ENCODE data around the gene CRY1. TPM values are rescaled to one million over a fixed set of nuclear protein-coding genes. Genes with fewer than 3 reads are reported as not detected.
A peak's percentile ranks its signal among the peaks of the same experiment; 100 is the strongest.

The CRY1 gene
- total RNA-seq, 6 experiments from 2014 or later: 12.5 to 18.0 (median 16.1) TPM

DNA sequence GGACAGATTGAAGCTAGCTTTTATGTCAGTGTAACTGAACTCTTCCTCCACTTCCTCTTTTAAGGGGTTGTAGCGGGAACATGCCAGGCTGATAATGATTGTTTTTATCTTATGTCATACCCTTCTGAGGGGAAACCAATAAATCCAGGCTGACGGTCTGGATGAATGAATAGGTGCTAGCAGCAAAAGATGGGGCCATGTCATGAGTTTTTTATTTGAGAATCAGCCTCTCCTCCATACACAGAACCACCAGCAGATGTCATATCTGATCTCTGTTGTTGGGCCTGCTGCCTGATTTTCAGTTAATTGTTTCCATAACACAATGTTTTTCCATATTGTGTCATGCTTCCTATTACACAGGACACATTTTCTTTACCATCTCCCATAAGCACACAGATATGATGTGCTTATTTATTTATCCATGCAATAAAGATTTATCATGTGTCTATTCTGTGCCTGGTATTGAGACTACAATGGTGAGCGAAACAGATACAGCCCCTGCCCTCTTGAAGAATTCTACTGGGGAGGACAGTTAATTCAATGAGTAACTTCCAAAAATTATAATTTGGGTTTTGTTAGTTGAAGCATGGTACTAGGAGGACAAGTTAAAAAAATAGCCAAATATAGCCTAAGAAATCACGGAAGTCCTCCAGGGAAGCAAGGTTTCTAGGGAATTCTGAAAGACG lies 33.6 kb upstream of the CRY1 start:
- Mint-ChIP-seq H3K27me3 (ENCODE audit: insufficient read depth) (peaks cover 5% of the 10 kb centered on the region), H3K4me1 (ENCODE audit: low read depth) (no peaks in the 10 kb centered on the region), H3K36me3 (ENCODE audit: low read depth) (no peaks in the 10 kb centered on the region), H3K27ac (no peak overlapping the region), H3K9me3 (no peaks in the 10 kb centered on the region), H3K4me3 (no peak overlapping the region)
- TF ChIP-seq, protein P1, sequence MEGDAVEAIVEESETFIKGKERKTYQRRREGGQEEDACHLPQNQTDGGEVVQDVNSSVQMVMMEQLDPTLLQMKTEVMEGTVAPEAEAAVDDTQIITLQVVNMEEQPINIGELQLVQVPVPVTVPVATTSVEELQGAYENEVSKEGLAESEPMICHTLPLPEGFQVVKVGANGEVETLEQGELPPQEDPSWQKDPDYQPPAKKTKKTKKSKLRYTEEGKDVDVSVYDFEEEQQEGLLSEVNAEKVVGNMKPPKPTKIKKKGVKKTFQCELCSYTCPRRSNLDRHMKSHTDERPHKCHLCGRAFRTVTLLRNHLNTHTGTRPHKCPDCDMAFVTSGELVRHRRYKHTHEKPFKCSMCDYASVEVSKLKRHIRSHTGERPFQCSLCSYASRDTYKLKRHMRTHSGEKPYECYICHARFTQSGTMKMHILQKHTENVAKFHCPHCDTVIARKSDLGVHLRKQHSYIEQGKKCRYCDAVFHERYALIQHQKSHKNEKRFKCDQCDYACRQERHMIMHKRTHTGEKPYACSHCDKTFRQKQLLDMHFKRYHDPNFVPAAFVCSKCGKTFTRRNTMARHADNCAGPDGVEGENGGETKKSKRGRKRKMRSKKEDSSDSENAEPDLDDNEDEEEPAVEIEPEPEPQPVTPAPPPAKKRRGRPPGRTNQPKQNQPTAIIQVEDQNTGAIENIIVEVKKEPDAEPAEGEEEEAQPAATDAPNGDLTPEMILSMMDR (IDR thresholded peaks at IDR 0.05): peak; percentile 56
- DNase-seq: peak; percentile 2

DNA sequence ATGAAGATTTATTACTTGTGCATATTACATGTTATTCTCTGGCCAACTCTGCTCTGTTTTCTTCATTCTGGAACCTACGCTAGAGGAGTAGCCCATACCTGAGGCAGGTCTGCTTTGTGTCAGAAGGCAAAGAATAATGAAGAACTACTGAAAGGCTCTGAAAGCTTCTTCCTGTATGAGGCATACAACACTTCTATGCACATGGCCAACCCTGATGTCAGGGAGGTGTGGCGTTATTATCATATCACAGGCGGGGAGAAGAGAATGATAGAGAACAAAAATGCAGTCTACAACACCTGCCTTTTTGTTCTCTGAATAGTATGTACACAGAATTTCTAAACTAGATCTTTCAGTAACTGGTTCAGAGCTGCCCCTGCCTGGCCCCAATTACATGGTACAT lies 32.5 kb upstream of the CRY1 start:
- Mint-ChIP-seq H3K4me3 (no peak overlapping the region), H3K4me1 (ENCODE audit: low read depth) (no peaks in the 10 kb centered on the region), H3K36me3 (ENCODE audit: low read depth) (no peaks in the 10 kb centered on the region), H3K27ac (no peak overlapping the region), H3K27me3 (ENCODE audit: insufficient read depth) (peaks cover 4% of the 10 kb centered on the region), H3K9me3 (no peaks in the 10 kb centered on the region)
- TF ChIP-seq, protein P1 (IDR thresholded peaks at IDR 0.05): no peak
- no peak for DNase-seq

GRCh38 chr12:107122452-107122958 lies 29.2 kb upstream of the CRY1 start:
- H3K27ac Mint-ChIP-seq: no peak overlapping the region
- H3K36me3 Mint-ChIP-seq (ENCODE audit: low read depth): no peaks in the 10 kb centered on the region
- peaks cover 4% of the 10 kb centered on the region; the same call in 1 of the 2 replicates for H3K27me3 Mint-ChIP-seq (ENCODE audit: insufficient read depth)
- no peaks in the 10 kb centered on the region for H3K9me3 Mint-ChIP-seq
- H3K4me1 Mint-ChIP-seq (ENCODE audit: low read depth): no peaks in the 10 kb centered on the region
- no peak overlapping the region for H3K4me3 Mint-ChIP-seq
- no peak for DNase-seq
- TF ChIP-seq, protein P1 (IDR thresholded peaks at IDR 0.05): no peak

DNA sequence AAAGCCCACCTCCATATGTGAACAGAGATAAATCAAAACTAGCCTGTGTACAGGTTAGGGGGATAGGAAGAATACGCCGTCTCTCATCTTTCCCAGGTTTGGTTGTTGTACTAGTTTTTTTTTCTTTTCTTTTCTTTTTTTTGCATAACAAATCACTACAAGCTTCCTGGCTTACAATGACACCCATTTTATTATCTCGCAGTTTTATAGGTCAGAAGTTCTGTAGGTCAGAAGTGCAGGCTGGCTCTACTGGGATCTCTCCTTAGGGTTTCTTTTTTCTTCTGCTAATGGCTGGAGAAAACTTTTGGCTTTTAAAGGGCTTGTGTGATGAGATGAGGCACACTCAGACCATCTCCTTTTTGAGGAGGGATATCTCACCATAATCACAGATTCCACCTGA lies 25.7 kb upstream of the CRY1 start:
- Mint-ChIP-seq H3K9me3 (no peaks in the 10 kb centered on the region), H3K4me3 (no peak overlapping the region), H3K27ac (no peak overlapping the region), H3K4me1 (ENCODE audit: low read depth) (no peaks in the 10 kb centered on the region), H3K36me3 (ENCODE audit: low read depth) (no peaks in the 10 kb centered on the region), H3K27me3 (ENCODE audit: insufficient read depth) (peaks cover 6% of the 10 kb centered on the region; the same call in 1 of the 2 replicates)
- no peak for DNase-seq
- TF ChIP-seq, protein P1 (IDR thresholded peaks at IDR 0.05): no peak

GRCh38 chr12:107118624-107119023 lies 25.3 kb upstream of the CRY1 start:
- no peak for DNase-seq
- Mint-ChIP-seq H3K4me1 (ENCODE audit: low read depth) (no peaks in the 10 kb centered on the region), H3K27me3 (ENCODE audit: insufficient read depth) (peaks cover 6% of the 10 kb centered on the region; the same call in 1 of the 2 replicates), H3K36me3 (ENCODE audit: low read depth) (no peaks in the 10 kb centered on the region), H3K4me3 (no peak overlapping the region), H3K9me3 (no peaks in the 10 kb centered on the region), H3K27ac (no peak overlapping the region)
- TF ChIP-seq, protein P1 (IDR thresholded peaks at IDR 0.05): no peak

Measured in HFFc6 (cell line).